HG03457 (cell line): ENCODE measurements around the gene BLACAT1.
"Not testable (repeated sequence)": the region's sequence is repeated elsewhere in the genome, so short reads cannot be mapped to it uniquely, and the experiment has no call there.

ENCODE experiments used
- ATAC-seq: cut with Tn5 transposase; IDR thresholded peaks from one replicate; pipeline ENCODE4 v1.9.1; 2021; ENCODE audit warnings: moderate number of reproducible peaks; ENCODE audit not compliant: unreplicated experiment

BLACAT1 gene

DNA sequence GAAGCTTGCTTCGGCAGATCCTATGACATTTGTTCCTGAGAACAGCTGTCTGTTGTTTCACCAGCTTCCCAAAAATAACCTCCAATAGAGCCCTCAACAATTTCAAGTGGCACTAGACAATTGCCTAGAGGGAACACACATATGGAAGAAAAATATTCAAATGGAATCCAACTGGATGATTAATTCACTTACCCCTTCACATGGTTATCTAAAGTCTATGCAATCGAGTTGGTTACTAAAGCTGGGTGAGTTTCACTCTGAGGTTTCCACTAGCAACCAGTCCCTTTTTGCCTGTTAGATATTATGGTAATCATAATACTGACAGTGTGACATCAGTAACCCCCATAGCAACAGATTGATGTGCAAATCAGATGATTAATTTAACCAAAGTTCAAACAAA is 34.0 kb downstream of the BLACAT1 start, which contains the start of gene LEMD1:
Gene LEMD1, minus strand, starts transcription at position 259 of the 400 bp plus-strand sequence. CDS start 1,520 bp downstream, outside the sequence.
- ATAC-seq, result no peak

DNA sequence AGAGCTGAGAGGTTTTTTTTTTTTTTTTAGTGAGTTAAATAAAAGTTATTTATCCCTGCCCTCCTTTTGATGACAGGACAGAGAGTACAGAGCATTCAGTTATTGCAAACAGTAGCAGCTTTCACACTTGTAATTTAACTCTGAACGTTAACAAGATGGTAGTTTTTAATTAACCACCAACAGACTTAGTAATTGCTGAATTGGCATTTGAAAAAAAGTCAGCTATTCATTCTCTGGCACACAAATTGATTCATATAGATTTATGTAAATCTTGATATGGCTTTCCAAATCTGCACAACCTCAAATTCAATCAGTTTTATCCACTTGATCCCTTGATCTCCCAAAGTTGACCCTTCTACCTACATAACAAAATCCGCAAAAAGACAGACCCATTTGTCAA is 34.9 kb downstream of the BLACAT1 start:
- no peak for ATAC-seq

DNA sequence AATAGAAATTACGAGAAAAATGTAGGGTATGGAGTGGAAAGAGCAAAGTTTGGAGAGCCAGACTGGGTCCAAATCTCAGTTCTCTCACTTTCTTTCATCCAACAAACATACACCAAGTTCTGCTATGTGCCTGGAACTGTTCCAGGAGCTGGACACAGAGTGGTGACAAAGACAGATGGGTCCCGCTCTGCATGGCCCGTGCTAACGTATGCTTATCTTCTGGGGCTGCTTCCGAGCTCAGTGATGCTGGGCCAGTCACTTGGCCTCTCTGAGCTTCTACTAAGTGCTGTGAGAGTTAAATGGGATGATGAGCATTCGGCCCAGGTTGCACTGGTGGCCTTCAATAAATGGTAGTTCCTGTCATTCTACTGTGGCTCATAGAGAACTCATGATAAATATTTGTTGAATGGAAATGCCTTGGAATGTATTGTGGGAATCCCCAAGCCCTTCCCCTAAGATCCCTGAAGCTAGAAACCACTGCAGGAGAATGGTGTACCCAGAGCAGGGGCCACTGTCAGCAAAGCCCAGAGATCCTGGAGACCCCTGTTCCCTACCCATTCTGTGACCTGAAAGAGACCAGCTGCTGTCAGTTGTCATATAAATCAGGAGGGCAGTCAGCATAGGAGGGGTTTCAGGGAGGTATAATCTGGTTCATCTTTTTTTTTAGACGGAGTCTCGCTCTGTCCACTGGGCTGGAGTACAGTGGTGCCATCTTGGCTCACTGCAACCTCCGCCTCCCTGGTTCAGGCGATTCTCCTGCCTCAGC is 37.8 kb downstream of the BLACAT1 start:
- no peak for ATAC-seq

DNA sequence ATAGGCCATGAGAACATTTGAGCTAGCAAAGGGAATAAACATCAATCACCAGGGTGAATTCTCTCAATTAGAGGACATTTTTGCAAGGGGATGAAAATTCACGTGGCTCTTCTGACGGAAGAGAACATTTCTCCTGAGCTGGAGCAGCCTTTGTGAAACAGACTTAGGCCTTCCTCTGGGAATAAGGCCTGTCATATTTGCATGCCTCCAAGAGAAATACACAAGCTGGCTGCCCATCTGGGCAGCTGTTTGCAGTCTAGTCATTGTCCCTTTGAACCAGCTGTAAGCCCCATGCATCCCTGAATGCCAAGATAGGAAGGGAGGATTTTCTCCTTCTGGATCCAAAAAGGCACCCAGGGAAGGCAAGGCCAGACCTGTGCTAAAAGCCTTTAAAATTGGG is 39.5 kb downstream of the BLACAT1 start:
- ATAC-seq, result no peak

DNA sequence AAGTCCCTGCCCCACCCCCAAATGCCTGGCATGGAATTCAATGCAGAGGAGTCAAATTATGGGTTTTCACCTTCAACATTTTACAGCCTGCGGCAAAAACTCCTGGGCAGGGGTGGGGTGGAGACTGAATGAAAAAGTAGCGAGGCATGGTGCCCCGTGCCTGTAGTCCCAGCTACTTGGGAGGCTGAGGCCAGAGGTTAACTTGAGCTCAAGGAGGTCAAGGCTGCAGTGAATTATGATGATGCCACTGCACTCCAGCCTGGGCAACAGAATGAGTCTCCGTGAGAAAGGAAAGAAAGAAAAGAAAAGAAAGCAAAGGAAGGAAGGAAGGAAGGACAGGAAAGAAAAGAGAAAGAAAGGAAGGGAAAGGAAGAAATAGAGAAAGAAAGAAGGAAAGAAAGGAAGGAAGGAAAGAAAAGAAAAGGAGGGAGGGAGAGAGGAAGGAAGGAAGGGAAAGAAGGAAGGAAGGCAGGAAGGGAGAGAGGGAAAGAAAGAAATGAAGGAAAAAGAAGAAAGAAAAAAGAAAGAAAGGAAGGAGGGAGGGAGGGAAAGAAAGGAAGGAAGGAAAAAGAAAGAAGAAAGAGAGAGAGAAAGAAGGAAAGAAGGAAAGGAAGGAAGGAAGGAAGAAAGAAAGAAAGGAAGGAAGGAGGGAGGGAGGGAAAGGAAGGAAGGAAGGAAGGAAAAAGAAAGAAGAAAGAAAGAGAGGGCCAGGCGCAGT is 45.1 kb downstream of the BLACAT1 start:
- ATAC-seq, result no peak

DNA sequence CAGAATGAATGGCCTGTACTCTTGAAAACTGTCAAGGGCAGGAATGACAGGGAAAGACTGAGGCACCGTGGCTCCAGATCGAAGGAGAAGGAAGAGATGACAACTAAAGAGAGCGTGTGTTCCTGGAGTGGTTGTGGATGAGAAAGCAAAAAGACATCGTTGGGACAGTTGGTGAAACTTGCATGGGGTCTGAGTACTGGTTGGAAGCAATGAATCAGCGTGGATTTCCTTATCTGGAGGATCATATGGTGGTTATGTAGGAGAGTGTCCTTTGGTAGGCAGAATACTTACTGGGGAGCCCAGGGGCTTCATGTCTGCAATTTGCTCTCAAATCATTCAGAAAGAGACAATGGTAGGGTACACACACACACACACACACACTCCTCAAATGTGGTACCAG is 47.9 kb downstream of the BLACAT1 start:
- ATAC-seq, result no peak

DNA sequence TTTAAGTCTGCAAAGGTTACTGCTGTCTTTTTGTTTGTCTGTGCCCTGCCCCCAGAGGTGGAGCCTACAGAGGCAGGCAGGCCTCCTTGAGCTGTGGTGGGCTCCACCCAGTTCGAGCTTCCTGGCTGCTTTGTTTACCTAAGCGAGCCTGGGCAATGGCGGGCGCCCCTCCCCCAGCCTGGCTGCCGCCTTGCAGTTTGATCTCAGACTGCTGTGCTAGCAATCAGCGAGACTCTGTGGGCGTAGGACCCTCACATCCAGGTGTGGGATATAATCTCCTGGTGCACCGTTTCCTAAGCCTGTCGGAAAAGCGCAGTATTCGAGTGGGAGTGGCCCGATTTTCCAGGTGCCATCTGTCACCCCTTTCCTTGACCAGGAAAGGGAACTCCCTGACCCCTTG is 49.6 kb downstream of the BLACAT1 start:
- ATAC-seq, result not testable (repeated sequence)
